ENCODE measurements around the gene GSTM5.
"Not testable (repeated sequence)": the region's sequence is repeated elsewhere in the genome, so short reads cannot be mapped to it uniquely, and the experiment has no call there.

DNA sequence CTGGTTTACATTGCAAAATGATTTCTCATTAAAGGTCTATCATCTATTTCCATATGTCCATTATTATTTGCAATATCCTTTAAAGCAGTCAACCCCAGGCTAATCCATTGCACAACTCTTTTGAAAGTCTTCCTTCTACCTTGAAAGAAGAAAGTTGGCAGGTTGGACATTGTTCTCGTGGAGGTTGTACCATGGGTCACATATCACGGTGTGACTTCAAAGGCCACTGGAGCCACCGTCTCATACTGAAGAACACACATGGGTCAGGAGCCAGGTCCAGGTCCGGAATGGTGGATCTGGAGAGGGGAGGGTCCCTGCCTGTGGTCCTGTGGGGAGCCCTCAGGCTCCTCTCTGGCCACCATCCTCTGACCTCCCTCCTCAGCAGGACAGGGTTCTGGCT is 26.2 kb upstream of the GSTM5 start:
- not testable (repeated sequence) for TF ChIP-seq POLR2A (IDR thresholded peaks at IDR 0.05)
- TF ChIP-seq, protein P1, sequence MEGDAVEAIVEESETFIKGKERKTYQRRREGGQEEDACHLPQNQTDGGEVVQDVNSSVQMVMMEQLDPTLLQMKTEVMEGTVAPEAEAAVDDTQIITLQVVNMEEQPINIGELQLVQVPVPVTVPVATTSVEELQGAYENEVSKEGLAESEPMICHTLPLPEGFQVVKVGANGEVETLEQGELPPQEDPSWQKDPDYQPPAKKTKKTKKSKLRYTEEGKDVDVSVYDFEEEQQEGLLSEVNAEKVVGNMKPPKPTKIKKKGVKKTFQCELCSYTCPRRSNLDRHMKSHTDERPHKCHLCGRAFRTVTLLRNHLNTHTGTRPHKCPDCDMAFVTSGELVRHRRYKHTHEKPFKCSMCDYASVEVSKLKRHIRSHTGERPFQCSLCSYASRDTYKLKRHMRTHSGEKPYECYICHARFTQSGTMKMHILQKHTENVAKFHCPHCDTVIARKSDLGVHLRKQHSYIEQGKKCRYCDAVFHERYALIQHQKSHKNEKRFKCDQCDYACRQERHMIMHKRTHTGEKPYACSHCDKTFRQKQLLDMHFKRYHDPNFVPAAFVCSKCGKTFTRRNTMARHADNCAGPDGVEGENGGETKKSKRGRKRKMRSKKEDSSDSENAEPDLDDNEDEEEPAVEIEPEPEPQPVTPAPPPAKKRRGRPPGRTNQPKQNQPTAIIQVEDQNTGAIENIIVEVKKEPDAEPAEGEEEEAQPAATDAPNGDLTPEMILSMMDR (IDR thresholded peaks at IDR 0.05) = not testable (repeated sequence)

All from Peyer's patch (tissue), 4 donors.